Caki2 (cell line): ENCODE measurements around the gene GSC2. TPM values are rescaled to one million over a fixed set of nuclear protein-coding genes. Genes with fewer than 3 reads are reported as not detected.
"Not testable (repeated sequence)": the region's sequence is repeated elsewhere in the genome, so short reads cannot be mapped to it uniquely, and the experiment has no call there.

Source experiments
- DNase-seq: peaks from one replicate; pipeline ENCODE4 v3.0.0-alpha.2; 2015; ENCODE audit warnings: low read depth
- in situ Hi-C: cut with HindIII; loops from 2 replicates; pipeline ENCODE4 v1.10.0; 2016; ENCODE audit warnings: low sequenced_read_pairs, low pct_unique_long_range_greater_than_20kb, mixed read lengths
- total RNA-seq: library from RNA; depleted of rRNA; stranded (reverse); fragments of >200 nt; shearing (Covaris generic); gene quantifications from 2 replicates; pipeline ENCODE4 v1.2.3, GENCODE V29; 2014; ENCODE audit warnings: low replicate concordance

Gene GSC2
- total RNA-seq, 1 experiment from 2014 or later = not detected

- in situ Hi-C loops = no loop called here
- DNase-seq = no peak
These were observed 18.2 kb upstream of the GSC2 start for GRCh38 chr22:19168088-19168890.

- in situ Hi-C loops = no loop called here
- no peak for DNase-seq
These were observed 17.2 kb upstream of the GSC2 start for GRCh38 chr22:19167106-19167869.

- no peak for DNase-seq
- in situ Hi-C loops = no loop called here
These were observed 16.3 kb upstream of the GSC2 start for GRCh38 chr22:19166421-19166820.

GRCh38 chr22:19164425-19164824, 14.3 kb upstream of the GSC2 start:
- in situ Hi-C loops = no loop called here
- no peak for DNase-seq

- in situ Hi-C loops, DNase-seq: not testable (repeated sequence)
These were observed 8.6 kb upstream of the GSC2 start for GRCh38 chr22:19158649-19159048.

- in situ Hi-C loops, DNase-seq: not testable (repeated sequence)
These were observed 6.0 kb upstream of the GSC2 start for GRCh38 chr22:19156109-19156508.

- no peak for DNase-seq
- in situ Hi-C loops = no loop called here
These were observed 3.1 kb upstream of the GSC2 start for GRCh38 chr22:19152942-19153883.

GRCh38 chr22:19151329-19152191, 1.5 kb upstream of the GSC2 start:
- DNase-seq = no peak
- in situ Hi-C loops = no loop called here

- in situ Hi-C loops = no loop called here
- DNase-seq = no peak
These were observed 613 bp upstream of the GSC2 start for GRCh38 chr22:19150482-19151328.

GRCh38 chr22:19149047-19149883, 827 bp downstream of the GSC2 start:
- in situ Hi-C loops = no loop called here
- no peak for DNase-seq

- in situ Hi-C loops = no loop called here
- no peak for DNase-seq
These were observed 1.6 kb downstream of the GSC2 start for GRCh38 chr22:19148417-19149046.

GRCh38 chr22:19147195-19147780, 2.8 kb downstream of the GSC2 start:
- in situ Hi-C loops = no loop called here

GRCh38 chr22:19146215-19146968, 3.7 kb downstream of the GSC2 start:
- DNase-seq = no peak
- in situ Hi-C loops = no loop called here

More at GRCh38 chr22:19147195-19147780, 2.8 kb downstream of the GSC2 start:
- no peak for DNase-seq

GRCh38 chr22:19143967-19144400, 6.1 kb downstream of the GSC2 start:
- in situ Hi-C loops = no loop called here
- DNase-seq = peak; percentile 6

- in situ Hi-C loops = no loop called here
These were observed 6.9 kb downstream of the GSC2 start for GRCh38 chr22:19143212-19143611.

More at GRCh38 chr22:19143212-19143611, 6.9 kb downstream of the GSC2 start:
- no peak for DNase-seq
